Measurements from ENCODE around the gene VSNL1.

The VSNL1 gene

GRCh38 chr2:17646081-17646554 lies 105.6 kb downstream of the VSNL1 start:
- DNase-seq (ENCODE audit: low spot score), result peak; percentile 70

GRCh38 chr2:17646838-17647701 lies 106.6 kb downstream of the VSNL1 start:
- DNase-seq (ENCODE audit: low spot score), result no peak

GRCh38 chr2:17648581-17648980 lies 108.1 kb downstream of the VSNL1 start:
- DNase-seq (ENCODE audit: low spot score), result no peak

- DNase-seq (ENCODE audit: low spot score), result no peak
These were observed 108.5 kb downstream of the VSNL1 start for GRCh38 chr2:17649026-17649425.

GRCh38 chr2:17652681-17653394 lies 112.3 kb downstream of the VSNL1 start:
- DNase-seq (ENCODE audit: low spot score), result no peak

- DNase-seq (ENCODE audit: low spot score), result no peak
These were observed 117.3 kb downstream of the VSNL1 start for GRCh38 chr2:17657759-17658158.

GRCh38 chr2:17658251-17658843 lies 117.9 kb downstream of the VSNL1 start:
- DNase-seq (ENCODE audit: low spot score), result no peak

GRCh38 chr2:17660219-17660618 lies 119.7 kb downstream of the VSNL1 start:
- DNase-seq (ENCODE audit: low spot score), result no peak

GRCh38 chr2:17661460-17661859 lies 121.0 kb downstream of the VSNL1 start:
- no peak for DNase-seq (ENCODE audit: low spot score)

GRCh38 chr2:17662723-17663122 lies 122.2 kb downstream of the VSNL1 start:
- no peak for DNase-seq (ENCODE audit: low spot score)

GRCh38 chr2:17664534-17664933 lies 124.0 kb downstream of the VSNL1 start:
- no peak for DNase-seq (ENCODE audit: low spot score)

- DNase-seq (ENCODE audit: low spot score), result no peak
These were observed 127.4 kb downstream of the VSNL1 start for GRCh38 chr2:17667898-17668297.

GRCh38 chr2:17672583-17673317 lies 132.3 kb downstream of the VSNL1 start:
- DNase-seq (ENCODE audit: low spot score), result peak; percentile 10

- DNase-seq (ENCODE audit: low spot score), result no peak
These were observed 134.3 kb downstream of the VSNL1 start for GRCh38 chr2:17674817-17675216.

GRCh38 chr2:17680119-17680518 lies 139.6 kb downstream of the VSNL1 start:
- no peak for DNase-seq (ENCODE audit: low spot score)

- no peak for DNase-seq (ENCODE audit: low spot score)
These were observed 141.8 kb downstream of the VSNL1 start for GRCh38 chr2:17682098-17682857.

GRCh38 chr2:17683981-17684380 lies 143.5 kb downstream of the VSNL1 start:
- DNase-seq (ENCODE audit: low spot score), result no peak

- DNase-seq (ENCODE audit: low spot score), result no peak
These were observed 148.1 kb downstream of the VSNL1 start for GRCh38 chr2:17688600-17688999.

- DNase-seq (ENCODE audit: low spot score), result no peak
These were observed 148.5 kb downstream of the VSNL1 start for GRCh38 chr2:17689010-17689409.

GRCh38 chr2:17690776-17691175 lies 150.3 kb downstream of the VSNL1 start:
- no peak for DNase-seq (ENCODE audit: low spot score)

Data from kidney capillary endothelial cell (primary cell).